ENCODE measurements around the gene WDR27.

The WDR27 gene

DNA sequence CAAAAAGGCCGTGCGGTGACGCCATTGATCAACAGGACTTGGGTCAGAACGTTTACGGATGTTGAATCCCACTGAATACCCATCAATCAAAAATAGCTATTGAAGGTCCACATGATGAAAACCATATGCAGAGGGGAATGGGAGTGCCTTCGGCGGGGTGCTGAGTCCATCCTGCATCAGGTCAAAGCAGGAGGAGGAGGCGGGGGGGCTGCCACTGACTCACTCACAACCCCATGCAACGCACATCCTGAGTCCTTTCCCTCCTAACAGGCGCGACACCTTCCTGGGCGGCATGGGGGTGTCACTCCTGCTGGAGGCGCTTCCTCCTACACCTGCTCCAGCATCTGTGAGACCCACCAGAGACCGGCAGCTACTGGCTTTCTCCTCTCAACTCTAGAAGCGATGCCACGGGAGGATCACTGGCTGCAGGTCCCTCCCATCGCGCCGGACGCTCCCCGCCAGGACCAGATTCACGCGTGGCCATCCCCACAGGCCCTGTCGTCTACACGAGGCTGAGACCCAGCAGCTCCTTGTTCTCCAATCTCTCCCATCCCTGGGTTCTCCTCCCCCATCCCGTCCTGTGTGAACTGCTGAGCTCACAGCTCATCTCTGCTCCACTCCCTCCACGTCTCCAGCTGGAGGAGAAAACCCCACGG, 277.6 kb downstream of the WDR27 start:
- DNase-seq (ENCODE audit: low read depth in 2 of 2), result no peak

DNA sequence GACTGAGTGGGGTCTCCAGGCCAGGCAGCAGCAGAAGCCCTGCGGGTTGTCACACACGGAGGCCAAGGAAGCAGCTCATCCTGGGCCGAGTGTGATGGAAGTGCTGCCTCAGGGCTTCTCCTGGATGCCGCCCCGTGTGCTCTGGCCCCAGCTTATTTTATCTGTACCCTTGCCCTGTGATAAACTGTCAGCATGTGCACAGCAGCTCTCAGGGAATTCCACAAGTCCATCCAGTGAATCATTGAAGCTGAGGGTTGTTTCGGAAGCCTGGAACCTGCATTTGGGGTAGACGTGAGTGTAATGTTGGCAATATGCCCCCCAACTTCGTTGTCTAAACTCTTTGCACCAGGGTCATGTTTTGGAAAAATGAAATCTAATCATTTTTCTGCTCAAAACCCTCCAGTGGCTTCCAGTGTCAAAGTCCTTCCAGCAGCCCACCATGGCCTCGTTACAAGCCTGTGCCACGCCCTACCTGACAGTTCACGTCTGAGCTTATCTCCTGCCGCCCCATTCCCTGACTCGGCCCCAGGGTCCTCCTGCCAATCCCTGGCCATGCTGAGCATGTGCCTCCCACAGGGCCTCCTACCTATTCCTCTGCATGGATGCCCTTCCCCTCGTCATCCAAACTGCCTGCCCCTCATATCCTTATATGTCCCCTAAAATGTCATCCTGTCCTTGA, 280.1 kb downstream of the WDR27 start:
- H3K4me3 ChIP-seq (replicated peaks in 1 of 2; ENCODE audit: low read depth in 2 of 2, low read length in 2 of 2), result no peak overlapping the region
- TF ChIP-seq, protein P1, sequence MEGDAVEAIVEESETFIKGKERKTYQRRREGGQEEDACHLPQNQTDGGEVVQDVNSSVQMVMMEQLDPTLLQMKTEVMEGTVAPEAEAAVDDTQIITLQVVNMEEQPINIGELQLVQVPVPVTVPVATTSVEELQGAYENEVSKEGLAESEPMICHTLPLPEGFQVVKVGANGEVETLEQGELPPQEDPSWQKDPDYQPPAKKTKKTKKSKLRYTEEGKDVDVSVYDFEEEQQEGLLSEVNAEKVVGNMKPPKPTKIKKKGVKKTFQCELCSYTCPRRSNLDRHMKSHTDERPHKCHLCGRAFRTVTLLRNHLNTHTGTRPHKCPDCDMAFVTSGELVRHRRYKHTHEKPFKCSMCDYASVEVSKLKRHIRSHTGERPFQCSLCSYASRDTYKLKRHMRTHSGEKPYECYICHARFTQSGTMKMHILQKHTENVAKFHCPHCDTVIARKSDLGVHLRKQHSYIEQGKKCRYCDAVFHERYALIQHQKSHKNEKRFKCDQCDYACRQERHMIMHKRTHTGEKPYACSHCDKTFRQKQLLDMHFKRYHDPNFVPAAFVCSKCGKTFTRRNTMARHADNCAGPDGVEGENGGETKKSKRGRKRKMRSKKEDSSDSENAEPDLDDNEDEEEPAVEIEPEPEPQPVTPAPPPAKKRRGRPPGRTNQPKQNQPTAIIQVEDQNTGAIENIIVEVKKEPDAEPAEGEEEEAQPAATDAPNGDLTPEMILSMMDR (IDR thresholded peaks at IDR 0.05; ENCODE audit: low read depth, low read length), result no peak
- no peak for DNase-seq (ENCODE audit: low read depth in 2 of 2)

More for the DNA sequence above, 277.6 kb downstream of the WDR27 start:
- no peak overlapping the region for H3K4me3 ChIP-seq (replicated peaks in 1 of 2; ENCODE audit: low read depth in 2 of 2, low read length in 2 of 2)
- TF ChIP-seq, protein P1 (IDR thresholded peaks at IDR 0.05; ENCODE audit: low read depth, low read length), result no peak

DNA sequence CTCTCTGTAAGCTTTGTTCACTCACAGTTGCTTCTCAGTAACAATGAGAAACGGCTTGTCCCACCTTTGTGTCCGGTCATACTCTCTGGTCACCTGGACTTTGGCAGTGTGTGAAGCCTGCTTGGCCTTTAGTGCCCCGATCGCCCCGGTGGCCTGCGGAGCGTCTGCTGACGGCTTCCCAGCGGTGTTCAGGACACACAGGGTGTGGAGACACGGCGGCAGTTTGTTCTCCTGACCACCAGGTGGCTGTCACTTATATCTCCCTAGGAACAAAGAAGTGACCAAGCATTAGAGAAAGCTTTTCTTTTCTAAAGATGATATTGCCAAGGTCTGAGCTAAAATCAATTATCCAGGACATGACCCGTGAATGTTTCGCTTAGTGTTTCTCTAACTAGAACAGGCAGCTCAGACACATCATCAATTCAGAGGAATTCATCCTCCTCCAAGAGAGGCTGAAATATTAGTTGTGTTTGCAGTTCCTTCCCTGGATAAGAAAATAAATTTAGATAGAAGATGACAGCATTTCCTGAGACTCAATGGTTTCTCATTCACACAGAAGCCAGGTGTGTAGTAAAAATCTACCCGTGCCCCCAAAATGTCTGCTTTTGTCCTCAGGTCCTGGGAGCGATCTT, 280.8 kb downstream of the WDR27 start:
- TF ChIP-seq, protein P1 (IDR thresholded peaks at IDR 0.05; ENCODE audit: low read depth, low read length), result peak; percentile 45
- H3K4me3 ChIP-seq (replicated peaks in 1 of 2; ENCODE audit: low read depth in 2 of 2, low read length in 2 of 2), result no peak overlapping the region
- peak; percentile 44 to 46 for DNase-seq (ENCODE audit: low read depth in 2 of 2)

DNA sequence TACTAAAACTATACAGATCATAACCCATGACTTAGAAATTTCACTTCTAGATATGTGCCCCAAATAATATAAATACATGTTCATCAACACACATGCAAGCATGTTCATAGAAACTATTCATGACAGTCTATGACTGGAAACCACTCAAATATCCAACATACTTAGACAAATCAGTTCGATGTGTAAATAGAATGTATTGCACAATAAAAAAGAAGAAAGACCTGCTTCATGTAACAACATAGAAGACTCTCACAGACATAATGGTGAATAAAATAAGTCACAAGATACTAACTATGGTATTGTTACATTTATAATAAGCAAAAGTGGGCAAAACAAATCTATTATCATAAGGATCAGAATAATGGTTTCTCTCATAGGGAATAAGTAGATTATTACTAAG, 284.7 kb downstream of the WDR27 start:
- TF ChIP-seq, protein P1 (IDR thresholded peaks at IDR 0.05; ENCODE audit: low read depth, low read length), result no peak
- no peak for DNase-seq (ENCODE audit: low read depth in 2 of 2)
- no peak overlapping the region for H3K4me3 ChIP-seq (replicated peaks in 1 of 2; ENCODE audit: low read depth in 2 of 2, low read length in 2 of 2)

DNA sequence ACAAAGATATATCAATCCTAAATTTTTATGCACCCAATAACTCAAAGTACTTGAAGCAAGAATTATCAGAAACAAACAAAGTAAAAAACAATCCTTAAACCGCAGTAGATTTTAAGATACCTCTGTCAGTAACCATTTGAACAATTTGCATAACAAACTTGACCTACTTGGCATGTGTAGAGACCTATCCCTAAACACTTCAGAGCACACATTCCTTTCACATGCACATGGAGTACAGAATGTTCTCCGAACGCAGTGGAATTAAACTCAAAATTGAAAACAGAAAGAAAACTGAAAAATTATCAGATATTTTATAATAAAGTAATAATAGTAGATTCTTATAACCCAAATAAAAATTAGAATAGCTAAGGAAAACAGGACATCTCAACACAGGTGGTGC, 285.6 kb downstream of the WDR27 start:
- TF ChIP-seq, protein P1 (IDR thresholded peaks at IDR 0.05; ENCODE audit: low read depth, low read length), result no peak
- DNase-seq (ENCODE audit: low read depth in 2 of 2), result no peak

DNA sequence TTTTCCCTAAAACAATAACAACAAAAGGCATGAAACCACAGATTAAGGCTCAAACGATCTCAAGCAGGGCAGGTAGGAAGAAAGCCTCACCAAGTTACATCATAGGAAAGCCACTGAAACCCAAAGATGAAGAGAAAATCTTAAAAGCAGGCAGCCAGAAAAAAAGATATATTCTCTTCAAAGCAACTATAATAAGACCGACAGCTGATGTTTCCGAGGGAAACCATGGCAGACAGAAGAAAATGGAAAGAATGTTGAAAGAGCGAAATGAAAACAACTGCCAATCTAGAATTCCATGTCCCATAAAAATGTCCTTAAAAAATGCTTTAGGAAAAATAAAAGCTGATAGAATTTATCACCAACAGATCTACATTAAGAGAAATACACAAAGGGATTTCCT, 286.6 kb downstream of the WDR27 start:
- TF ChIP-seq, protein P1 (IDR thresholded peaks at IDR 0.05; ENCODE audit: low read depth, low read length), result no peak
- no peak overlapping the region for H3K4me3 ChIP-seq (replicated peaks in 1 of 2; ENCODE audit: low read depth in 2 of 2, low read length in 2 of 2)
- no peak for DNase-seq (ENCODE audit: low read depth in 2 of 2)

More for the DNA sequence above, 285.6 kb downstream of the WDR27 start:
- no peak overlapping the region for H3K4me3 ChIP-seq (replicated peaks in 1 of 2; ENCODE audit: low read depth in 2 of 2, low read length in 2 of 2)

Data from cardiac fibroblast (primary cell).